OCI-LY7 (cell line): ENCODE results near the gene CHRDL1. TPM values are rescaled to one million over a fixed set of nuclear protein-coding genes. Genes with fewer than 3 reads are reported as not detected.

Experiments used
- Bru-seq: library from RNA; stranded (reverse); fragments of 400-500 nt; gene quantifications from one replicate; lab custom pipeline; 2021; lab: Mats Ljungman, UMichigan
- BruChase-seq, 2 experiments: library from RNA; stranded (reverse); fragments of 400-500 nt; gene quantifications; one replicate each; lab custom pipeline; 2021; lab: Mats Ljungman, UMichigan
- BruUV-seq: library from RNA; stranded (reverse); fragments of 400-500 nt; replicated peaks from 2 replicates; lab custom pipeline; 2021; lab: Mats Ljungman, UMichigan
- CTCF ChIA-PET: fragments of 300-600 bp; sonication (Branson Sonifier 250); formaldehyde crosslinking; loops from one replicate; lab custom pipeline; 2022; ENCODE audit warnings: antibody characterized with exemption; ENCODE audit not compliant: unreplicated experiment; lab: Charles Lee
- POLR2A ChIA-PET: fragments of 300-600 bp; sonication (Branson Sonifier 250); formaldehyde crosslinking; loops from one replicate; lab custom pipeline; 2022; ENCODE audit warnings: antibody characterized with exemption; lab: Charles Lee
- DNase-seq: peaks from one replicate; pipeline ENCODE4 v3.0.0-alpha.2; 2015; ENCODE audit warnings: low spot score
- H2AFZ ChIP-seq: fragments of 200-600 bp; sonication (generic), shearing (Covaris generic); 2 replicates; pipeline ENCODE4 v1.6.1; 2014; ENCODE audit warnings: mild to moderate bottlenecking, antibody characterized with exemption, low read length, moderate library complexity
- H3K27ac ChIP-seq: fragments of 200-600 bp; sonication (generic); 2 replicates; pipeline ENCODE4 v1.5.1; 2014; ENCODE audit warnings: mixed run types, low read depth, mild to moderate bottlenecking, moderate library complexity, low read length, inconsistent platforms; ENCODE audit not compliant: poor library complexity, severe bottlenecking
- H3K36me3 ChIP-seq: fragments of 200-600 bp; sonication (generic); 2 replicates; pipeline ENCODE4 v1.6.1; 2014; ENCODE audit warnings: mild to moderate bottlenecking, antibody characterized with exemption, low read length, moderate library complexity, mixed read lengths; ENCODE audit not compliant: insufficient read depth
- H3K4me1 ChIP-seq: fragments of 200-600 bp; sonication (generic); 2 replicates; pipeline ENCODE4 v1.5.1; 2014; ENCODE audit warnings: mild to moderate bottlenecking, low read length; ENCODE audit not compliant: insufficient read depth, poor library complexity, severe bottlenecking
- H3K4me2 ChIP-seq: fragments of 200-600 bp; sonication (generic); 2 replicates; pipeline ENCODE4 v1.6.1; 2014; ENCODE audit warnings: mild to moderate bottlenecking, low read length
- H3K4me3 ChIP-seq: fragments of 200-600 bp; sonication (generic); 2 replicates; pipeline ENCODE4 v1.5.1; 2014; ENCODE audit warnings: mild to moderate bottlenecking, low read depth, low read length; ENCODE audit not compliant: poor library complexity, severe bottlenecking
- H3K79me2 ChIP-seq: fragments of 200-600 bp; sonication (generic); 2 replicates; pipeline ENCODE4 v1.6.1; 2016; ENCODE audit warnings: low read depth, mild to moderate bottlenecking, low read length, moderate library complexity, mixed read lengths; ENCODE audit not compliant: insufficient read depth
- H3K9me2 ChIP-seq: fragments of 200-600 bp; sonication (generic); 2 replicates; pipeline ENCODE4 v1.6.1; 2016; ENCODE audit warnings: mild to moderate bottlenecking, low read length, mixed read lengths; ENCODE audit not compliant: insufficient read depth
- H3K9me3 ChIP-seq: fragments of 200-600 bp; sonication (generic); 2 replicates; pipeline ENCODE4 v1.6.1; 2014; ENCODE audit warnings: mild to moderate bottlenecking, mixed run types, low read length, mixed read lengths
- H4K20me1 ChIP-seq: fragments of 200-600 bp; sonication (generic); 2 replicates; pipeline ENCODE4 v1.6.1; 2014; ENCODE audit warnings: mild to moderate bottlenecking, antibody characterized with exemption, low read length, moderate library complexity, mixed read lengths; ENCODE audit not compliant: insufficient read depth
- EZH2phosphoT487 ChIP-seq: fragments of 200-600 bp; sonication (generic); IDR thresholded peaks from 2 replicates; pipeline ENCODE4 v1.6.1; 2018; ENCODE audit warnings: low read depth, borderline replicate concordance, mild to moderate bottlenecking, mixed run types, antibody characterized with exemption, low read length, moderate library complexity, mixed read lengths
- intact Hi-C: fragments of 100-400 bp; cut with micrococcal nuclease; formaldehyde crosslinking; loops from one replicate; pipeline ENCODE4 v1.10.0; 2022; ENCODE audit not compliant: unreplicated experiment
- long read RNA-seq: library from polyadenylated mRNA; stranded (forward); transcript quantifications from one replicate; pipeline ENCODE4 v2.0.0, GENCODE V29; 2022
- total RNA-seq, 2 experiments: library from RNA; depleted of rRNA in 1 of 2; stranded (reverse); fragments of >200 nt in 1 of 2; shearing (Covaris generic) in 1 of 2; gene quantifications; 2 replicates each; pipeline ENCODE4 v1.2.3, GENCODE V29; 2014 to 2022
- TF ChIP-seq, protein P1 (sequence below): fragments of 200-600 bp; sonication (generic); conservative IDR thresholded peaks from 2 replicates; pipeline ENCODE4 v1.5.1; 2014; ENCODE audit warnings: mild to moderate bottlenecking, antibody characterized with exemption, low read length, moderate library complexity, mixed read lengths

The CHRDL1 gene, protein sequence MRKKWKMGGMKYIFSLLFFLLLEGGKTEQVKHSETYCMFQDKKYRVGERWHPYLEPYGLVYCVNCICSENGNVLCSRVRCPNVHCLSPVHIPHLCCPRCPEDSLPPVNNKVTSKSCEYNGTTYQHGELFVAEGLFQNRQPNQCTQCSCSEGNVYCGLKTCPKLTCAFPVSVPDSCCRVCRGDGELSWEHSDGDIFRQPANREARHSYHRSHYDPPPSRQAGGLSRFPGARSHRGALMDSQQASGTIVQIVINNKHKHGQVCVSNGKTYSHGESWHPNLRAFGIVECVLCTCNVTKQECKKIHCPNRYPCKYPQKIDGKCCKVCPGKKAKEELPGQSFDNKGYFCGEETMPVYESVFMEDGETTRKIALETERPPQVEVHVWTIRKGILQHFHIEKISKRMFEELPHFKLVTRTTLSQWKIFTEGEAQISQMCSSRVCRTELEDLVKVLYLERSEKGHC
- total RNA-seq (2014; rRNA removed; shearing (Covaris generic)): not detected in 2 replicates
- not detected in 2 replicates for total RNA-seq (2022)
- Bru-seq, nascent RNA: not detected
- not detected for BruChase-seq, experiment 1, labeled RNA remaining after a 6-hour chase
- percentile 1 among the genes with signal in this experiment for BruChase-seq, experiment 2, labeled RNA remaining after a 2-hour chase
- long read RNA-seq: 0 reads

DNA sequence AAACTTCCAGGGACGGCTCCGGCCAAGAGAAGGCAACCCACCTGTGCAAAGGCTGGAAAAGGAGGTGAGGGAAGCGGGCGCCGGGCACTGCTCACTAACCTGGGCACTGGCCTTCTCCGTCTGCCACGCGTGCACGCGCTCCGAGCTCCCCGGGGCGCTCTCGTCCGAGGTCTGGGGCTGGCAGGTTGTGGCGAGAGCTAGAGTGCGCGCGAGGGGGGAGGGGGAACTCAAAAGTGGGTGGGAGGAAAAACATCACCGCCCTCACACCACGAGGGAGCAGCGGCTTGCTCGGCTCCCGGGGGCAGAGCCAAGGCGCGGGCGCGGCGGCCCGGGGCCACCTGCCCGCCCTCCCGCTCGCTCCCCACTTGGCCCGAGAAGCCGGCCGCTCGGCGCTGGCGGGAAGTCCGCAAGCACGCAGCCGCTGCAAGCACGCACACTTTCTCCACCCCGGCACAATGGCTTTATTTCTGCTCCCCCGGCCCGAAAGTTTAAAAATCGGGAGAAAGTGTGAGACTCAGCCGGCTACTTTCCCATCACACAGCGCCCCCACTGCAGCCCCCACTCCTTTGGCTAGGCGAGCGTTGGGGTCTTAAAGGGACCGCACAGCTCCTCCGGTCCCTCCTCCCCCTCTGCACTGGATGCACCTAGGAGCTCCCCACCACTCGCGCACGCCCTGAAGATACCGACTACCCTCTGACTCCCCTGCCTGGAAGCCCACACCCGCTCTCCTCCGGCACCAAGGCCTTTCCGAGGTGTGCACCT lies at the start of gene CHRDL1:
Gene CHRDL1, minus strand, starts transcription at position 173 of the 762 bp plus-strand sequence. CDS start 3,636 bp downstream, outside the sequence.
- intact Hi-C loops: no loop called here
- Histone ChIP-seq H3K4me2 (no peak within 1 kb of the TSS), H3K79me2 (no peaks in the 10 kb centered on the region), H3K27ac (no peak within 1 kb of the TSS), H4K20me1 (no peaks in the 10 kb centered on the region), H3K9me3 (no peaks in the 10 kb centered on the region), H3K36me3 (no peaks in the 10 kb centered on the region), H3K4me3 (no peak within 1 kb of the TSS), H2AFZ (no peak within 1 kb of the TSS), H3K4me1 (no peaks in the 10 kb centered on the region), H3K9me2 (no peaks in the 10 kb centered on the region)
- DNase-seq: no peak
- ChIA-PET POLR2A (interaction anchor here (0.5 kb wide), 1 partner anchor 9 kb away, joined by 3 read pairs; no protein-coding TSS in a partner anchor), CTCF (no interaction called here)
- no TSS peak for BruUV-seq
- TF ChIP-seq, protein P1, sequence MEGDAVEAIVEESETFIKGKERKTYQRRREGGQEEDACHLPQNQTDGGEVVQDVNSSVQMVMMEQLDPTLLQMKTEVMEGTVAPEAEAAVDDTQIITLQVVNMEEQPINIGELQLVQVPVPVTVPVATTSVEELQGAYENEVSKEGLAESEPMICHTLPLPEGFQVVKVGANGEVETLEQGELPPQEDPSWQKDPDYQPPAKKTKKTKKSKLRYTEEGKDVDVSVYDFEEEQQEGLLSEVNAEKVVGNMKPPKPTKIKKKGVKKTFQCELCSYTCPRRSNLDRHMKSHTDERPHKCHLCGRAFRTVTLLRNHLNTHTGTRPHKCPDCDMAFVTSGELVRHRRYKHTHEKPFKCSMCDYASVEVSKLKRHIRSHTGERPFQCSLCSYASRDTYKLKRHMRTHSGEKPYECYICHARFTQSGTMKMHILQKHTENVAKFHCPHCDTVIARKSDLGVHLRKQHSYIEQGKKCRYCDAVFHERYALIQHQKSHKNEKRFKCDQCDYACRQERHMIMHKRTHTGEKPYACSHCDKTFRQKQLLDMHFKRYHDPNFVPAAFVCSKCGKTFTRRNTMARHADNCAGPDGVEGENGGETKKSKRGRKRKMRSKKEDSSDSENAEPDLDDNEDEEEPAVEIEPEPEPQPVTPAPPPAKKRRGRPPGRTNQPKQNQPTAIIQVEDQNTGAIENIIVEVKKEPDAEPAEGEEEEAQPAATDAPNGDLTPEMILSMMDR: no peak
- no peak for TF ChIP-seq EZH2phosphoT487

DNA sequence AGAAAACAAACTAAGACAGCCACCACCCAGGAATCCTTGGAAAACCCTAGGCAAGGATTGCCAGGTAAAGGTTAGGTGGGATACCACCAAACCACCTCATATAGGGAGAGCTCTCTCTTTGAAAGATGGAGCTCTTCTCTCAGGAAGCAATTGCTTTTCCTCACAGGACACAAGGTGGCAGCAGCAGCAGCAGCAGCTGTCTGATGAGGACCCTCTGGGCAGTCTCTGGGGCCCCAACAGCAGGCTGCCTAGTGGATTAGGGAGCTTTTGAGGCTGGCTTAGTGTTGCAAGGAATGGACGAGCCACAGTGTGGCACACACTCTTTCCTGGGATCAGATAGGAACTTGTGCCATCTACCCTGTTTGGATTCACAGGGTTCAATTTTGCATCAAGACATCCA lies 41.4 kb upstream of the CHRDL1 start:
- intact Hi-C loops: no loop called here
- Histone ChIP-seq H3K27ac (no peak overlapping the region), H3K4me2 (no peak overlapping the region), H3K36me3 (no peaks in the 10 kb centered on the region), H3K4me1 (no peaks in the 10 kb centered on the region), H4K20me1 (no peaks in the 10 kb centered on the region), H3K79me2 (no peaks in the 10 kb centered on the region), H3K4me3 (no peak overlapping the region), H3K9me2 (no peaks in the 10 kb centered on the region), H3K9me3 (no peaks in the 10 kb centered on the region), H2AFZ (no peak overlapping the region)
- ChIA-PET CTCF (interaction anchor here (1.5 kb wide), 1 partner anchor 10 kb away, joined by 4 read pairs; no protein-coding TSS in a partner anchor), POLR2A (interaction anchor here (0.6 kb wide), 1 partner anchor 145 kb away, joined by 3 read pairs; no protein-coding TSS in a partner anchor)
- no peak for TF ChIP-seq EZH2phosphoT487
- TF ChIP-seq, protein P1: peak; percentile 39; the same call in 1 of the 2 replicates
- no peak for DNase-seq
- BruUV-seq: no TSS peak
